MCF 10A (cell line): Measurements from ENCODE around the gene TOR4A. TPM values are rescaled to one million over a fixed set of nuclear protein-coding genes. Genes with fewer than 3 reads are reported as not detected.

Source experiments
- BruUV-seq: library from RNA; stranded (reverse); fragments of 400-500 nt; replicated peaks from 2 replicates; lab custom pipeline; 2021; lab: Mats Ljungman, UMichigan
- CTCF ChIA-PET: fragments of 300-600 bp; sonication (Branson Sonifier 250); formaldehyde crosslinking; extraction: SDS; loops from one replicate; lab custom pipeline; 2021; ENCODE audit warnings: antibody characterized with exemption, inconsistent platforms; lab: Yijun Ruan, JAX
- POLR2A ChIA-PET: fragments of 300-600, 350-650 bp; sonication (Branson Sonifier 250); formaldehyde crosslinking; extraction: SDS; loops from one replicate; lab custom pipeline; 2020; ENCODE audit warnings: antibody characterized with exemption, inconsistent platforms; lab: Yijun Ruan, JAX
- DNase-seq: peaks from one replicate; pipeline ENCODE4 v3.0.0-alpha.2; 2018; ENCODE audit not compliant: unreplicated experiment
- H3K27ac Mint-ChIP-seq: one replicate; pipeline ENCODE4 v1.8.0; 2022; ENCODE audit warnings: mild to moderate bottlenecking, low read depth, mixed read lengths; ENCODE audit not compliant: unreplicated experiment
- H3K27me3 Mint-ChIP-seq: one replicate; pipeline ENCODE4 v1.8.0; 2022; ENCODE audit warnings: mixed read lengths; ENCODE audit not compliant: insufficient read depth, unreplicated experiment
- H3K36me3 Mint-ChIP-seq: one replicate; pipeline ENCODE4 v1.8.0; 2022; ENCODE audit warnings: mild to moderate bottlenecking, moderate library complexity, mixed read lengths; ENCODE audit not compliant: insufficient read depth, unreplicated experiment
- H3K4me1 Mint-ChIP-seq: one replicate; pipeline ENCODE4 v1.8.0; 2022; ENCODE audit warnings: mixed read lengths; ENCODE audit not compliant: insufficient read depth, unreplicated experiment
- H3K4me3 Mint-ChIP-seq: one replicate; pipeline ENCODE4 v1.8.0; 2022; ENCODE audit warnings: mild to moderate bottlenecking, moderate library complexity, mixed read lengths; ENCODE audit not compliant: unreplicated experiment
- H3K9me3 Mint-ChIP-seq: one replicate; pipeline ENCODE4 v1.8.0; 2022; ENCODE audit warnings: mixed read lengths; ENCODE audit not compliant: unreplicated experiment
- CTCF ChIP-seq: fragments of 200-600 bp; IDR thresholded peaks from one replicate; pipeline ENCODE4 v1.8.0; 2022; ENCODE audit warnings: antibody characterized with exemption, mild to moderate bottlenecking; ENCODE audit not compliant: unreplicated experiment
- intact Hi-C: fragments of 100-400 bp; cut with micrococcal nuclease; formaldehyde crosslinking; loops from 2 replicates; pipeline ENCODE4 v1.14.1; 2022
- total RNA-seq: library from RNA; stranded (reverse); gene quantifications from 2 replicates; pipeline ENCODE4 v1.2.3, GENCODE V29; 2022

Gene TOR4A
- total RNA-seq, 1 experiment from 2014 or later: 21.9 TPM

GRCh38 chr9:137286975-137287383, 9.5 kb downstream of the TOR4A start:
- Mint-ChIP-seq H3K27me3 (no peaks in the 10 kb centered on the region), H3K4me3 (no peak overlapping the region), H3K27ac (no peak overlapping the region), H3K36me3 (peaks cover 13% of the 10 kb centered on the region), H3K9me3 (no peaks in the 10 kb centered on the region), H3K4me1 (no peaks in the 10 kb centered on the region)
- intact Hi-C loops: loop anchor here (1.0 to 5.0 kb wide), 2 partner anchors 158 to 245 kb away; no protein-coding TSS in a partner anchor
- ChIA-PET CTCF (interaction anchor here (0.6 to 2.3 kb wide), 16 partner anchors 10 to 384 kb away, joined by 3 to 17 read pairs (median 4); partner anchors contain the start of gene TOR4A), POLR2A (interaction anchor here (0.6 to 2.0 kb wide), 5 partner anchors 10 to 159 kb away, joined by 3 to 13 read pairs (median 3); partner anchors contain the start of genes EXD3, NOXA1 and TOR4A)
- peak; percentile 48 for TF ChIP-seq CTCF
- no TSS peak for BruUV-seq
- peak; percentile 77 for DNase-seq

- TF ChIP-seq CTCF: no peak
- no peak overlapping the region for H3K4me3 Mint-ChIP-seq
- no peaks in the 10 kb centered on the region for H3K4me1 Mint-ChIP-seq
- ChIA-PET CTCF (interaction anchor here (0.8 kb wide), 1 partner anchor 15 kb away, joined by 3 read pairs; the partner anchor contains the start of gene TOR4A), POLR2A (interaction anchor here (1.8 kb wide), 1 partner anchor 16 kb away, joined by 7 read pairs; the partner anchor contains the start of gene TOR4A)
- H3K27me3 Mint-ChIP-seq: peaks cover 11% of the 10 kb centered on the region
- BruUV-seq: no TSS peak
- no peaks in the 10 kb centered on the region for H3K36me3 Mint-ChIP-seq
- no peaks in the 10 kb centered on the region for H3K9me3 Mint-ChIP-seq
- no peak overlapping the region for H3K27ac Mint-ChIP-seq
- intact Hi-C loops: no loop called here
- no peak for DNase-seq
Observed at GRCh38 chr9:137293094-137293481, 15.6 kb downstream of the TOR4A start.

GRCh38 chr9:137293482-137294090, 16.1 kb downstream of the TOR4A start:
- H3K4me3 Mint-ChIP-seq: no peak overlapping the region
- no peak overlapping the region for H3K27ac Mint-ChIP-seq
- no peaks in the 10 kb centered on the region for H3K36me3 Mint-ChIP-seq
- CTCF ChIA-PET: interaction anchor here (0.8 kb wide), 1 partner anchor 16 kb away, joined by 3 read pairs; the partner anchor contains the start of gene TOR4A
- H3K27me3 Mint-ChIP-seq: peaks cover 11% of the 10 kb centered on the region
- no peaks in the 10 kb centered on the region for H3K4me1 Mint-ChIP-seq
- POLR2A ChIA-PET: interaction anchor here (1.8 kb wide), 1 partner anchor 16 kb away, joined by 7 read pairs; the partner anchor contains the start of gene TOR4A
- no peak for TF ChIP-seq CTCF
- intact Hi-C loops: loop anchor here (2.0 kb wide), 1 partner anchor 151 kb away; no protein-coding TSS in a partner anchor
- no TSS peak for BruUV-seq
- no peak for DNase-seq
- H3K9me3 Mint-ChIP-seq: no peaks in the 10 kb centered on the region

GRCh38 chr9:137294091-137294680, 16.7 kb downstream of the TOR4A start:
- Mint-ChIP-seq H3K4me1 (no peaks in the 10 kb centered on the region), H3K27ac (no peak overlapping the region), H3K4me3 (no peak overlapping the region), H3K9me3 (no peaks in the 10 kb centered on the region), H3K36me3 (peaks cover 4% of the 10 kb centered on the region), H3K27me3 (peaks cover 11% of the 10 kb centered on the region)
- intact Hi-C loops: loop anchor here (2.0 kb wide), 1 partner anchor 151 kb away; no protein-coding TSS in a partner anchor
- no peak for TF ChIP-seq CTCF
- no TSS peak for BruUV-seq
- peak; percentile 59 for DNase-seq
- CTCF ChIA-PET: interaction anchor here (0.8 kb wide), 1 partner anchor 72 kb away, joined by 3 read pairs; no protein-coding TSS in a partner anchor
- POLR2A ChIA-PET: interaction anchor here (1.8 kb wide), 1 partner anchor 17 kb away, joined by 7 read pairs; the partner anchor contains the start of gene TOR4A
